ENCODE data around the gene NUDT16L1.

Gene NUDT16L1

DNA sequence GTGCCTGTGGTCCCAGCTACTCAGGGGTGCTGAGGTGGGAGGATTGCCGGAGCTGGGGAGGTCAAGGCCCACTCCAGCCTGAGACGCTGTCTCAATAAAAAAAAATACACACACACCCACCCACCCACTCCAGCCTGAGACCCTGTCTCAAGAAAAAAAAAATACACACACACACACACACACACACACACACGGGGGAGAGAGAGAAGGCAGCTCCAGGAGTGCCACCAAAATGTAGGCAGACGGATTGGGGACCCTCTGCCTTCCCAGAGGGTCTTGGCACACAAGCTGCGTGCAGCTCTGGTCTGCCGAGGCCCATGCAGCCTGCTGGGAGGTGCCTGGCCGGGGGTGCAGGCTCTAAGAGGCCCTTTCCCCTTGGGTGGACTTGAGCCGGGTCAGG, 5.9 kb upstream of the NUDT16L1 start:
- TF ChIP-seq, protein P1, sequence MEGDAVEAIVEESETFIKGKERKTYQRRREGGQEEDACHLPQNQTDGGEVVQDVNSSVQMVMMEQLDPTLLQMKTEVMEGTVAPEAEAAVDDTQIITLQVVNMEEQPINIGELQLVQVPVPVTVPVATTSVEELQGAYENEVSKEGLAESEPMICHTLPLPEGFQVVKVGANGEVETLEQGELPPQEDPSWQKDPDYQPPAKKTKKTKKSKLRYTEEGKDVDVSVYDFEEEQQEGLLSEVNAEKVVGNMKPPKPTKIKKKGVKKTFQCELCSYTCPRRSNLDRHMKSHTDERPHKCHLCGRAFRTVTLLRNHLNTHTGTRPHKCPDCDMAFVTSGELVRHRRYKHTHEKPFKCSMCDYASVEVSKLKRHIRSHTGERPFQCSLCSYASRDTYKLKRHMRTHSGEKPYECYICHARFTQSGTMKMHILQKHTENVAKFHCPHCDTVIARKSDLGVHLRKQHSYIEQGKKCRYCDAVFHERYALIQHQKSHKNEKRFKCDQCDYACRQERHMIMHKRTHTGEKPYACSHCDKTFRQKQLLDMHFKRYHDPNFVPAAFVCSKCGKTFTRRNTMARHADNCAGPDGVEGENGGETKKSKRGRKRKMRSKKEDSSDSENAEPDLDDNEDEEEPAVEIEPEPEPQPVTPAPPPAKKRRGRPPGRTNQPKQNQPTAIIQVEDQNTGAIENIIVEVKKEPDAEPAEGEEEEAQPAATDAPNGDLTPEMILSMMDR (IDR thresholded peaks at IDR 0.05) = no peak
- no peak overlapping the region for H3K27ac ChIP-seq
- no peak overlapping the region for H2AFZ ChIP-seq
- no peak overlapping the region for H3K4me2 ChIP-seq (ENCODE audit: low read length)
- H3K27me3 ChIP-seq (ENCODE audit: control insufficient read depth, insufficient read depth, low read length) = no peaks in the 10 kb centered on the region
- peaks cover 4% of the 10 kb centered on the region for H3K79me2 ChIP-seq
- H3K9me3 ChIP-seq (ENCODE audit: control insufficient read depth, low read length) = no peaks in the 10 kb centered on the region
- H3K4me1 ChIP-seq = peaks cover 14% of the 10 kb centered on the region
- H3K36me3 ChIP-seq (ENCODE audit: control insufficient read depth, insufficient read depth, low read length) = no peaks in the 10 kb centered on the region
- no peak overlapping the region for H3K9ac ChIP-seq
- H3K4me3 ChIP-seq (ENCODE audit: low read depth, low read length) = no peak overlapping the region

DNA sequence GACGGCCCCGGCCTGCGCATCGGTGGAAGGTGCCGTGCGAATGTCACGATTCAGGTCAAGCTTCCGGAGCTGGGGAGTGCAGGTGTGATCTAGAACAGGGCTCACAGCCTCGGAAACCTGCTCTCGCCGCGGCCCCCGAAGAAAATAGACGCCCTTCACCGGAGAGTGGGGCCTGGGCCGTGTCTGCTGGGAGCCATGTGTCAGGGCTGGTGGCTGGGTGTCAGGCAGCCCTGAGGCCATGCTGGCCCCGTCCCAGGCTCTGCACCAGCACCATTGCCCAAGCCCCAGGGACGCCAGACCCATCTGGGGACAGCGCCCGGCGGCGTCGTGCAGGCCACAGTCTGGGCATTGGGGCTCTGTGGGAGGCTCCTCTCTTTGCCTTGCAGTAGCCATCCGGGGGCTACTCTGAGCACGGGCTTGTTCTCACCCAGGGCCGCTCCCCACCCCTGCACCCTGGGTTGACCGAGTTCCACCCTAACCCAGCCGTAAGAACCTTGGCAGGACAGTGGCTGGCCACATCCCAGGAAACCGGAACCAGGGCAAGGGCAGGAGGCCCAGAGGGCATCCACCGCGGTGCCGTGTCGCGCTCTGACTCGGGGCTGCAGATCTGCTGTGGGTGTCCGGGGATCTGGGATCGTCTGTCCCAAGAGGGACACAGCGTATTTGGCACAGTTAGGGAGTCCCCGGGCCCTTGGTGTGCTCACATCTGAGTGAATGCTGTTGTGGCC, 5.3 kb upstream of the NUDT16L1 start:
- no peak overlapping the region for H2AFZ ChIP-seq
- H3K9ac ChIP-seq = no peak overlapping the region
- no peaks in the 10 kb centered on the region for H3K27me3 ChIP-seq (ENCODE audit: control insufficient read depth, insufficient read depth, low read length)
- peaks cover 11% of the 10 kb centered on the region for H3K4me1 ChIP-seq
- H3K36me3 ChIP-seq (ENCODE audit: control insufficient read depth, insufficient read depth, low read length) = no peaks in the 10 kb centered on the region
- TF ChIP-seq, protein P1 (IDR thresholded peaks at IDR 0.05) = no peak
- H3K4me3 ChIP-seq (ENCODE audit: low read depth, low read length) = no peak overlapping the region
- H3K27ac ChIP-seq = no peak overlapping the region
- no peak overlapping the region for H3K4me2 ChIP-seq (ENCODE audit: low read length)
- H3K9me3 ChIP-seq (ENCODE audit: control insufficient read depth, low read length) = no peaks in the 10 kb centered on the region
- peaks cover 4% of the 10 kb centered on the region for H3K79me2 ChIP-seq

DNA sequence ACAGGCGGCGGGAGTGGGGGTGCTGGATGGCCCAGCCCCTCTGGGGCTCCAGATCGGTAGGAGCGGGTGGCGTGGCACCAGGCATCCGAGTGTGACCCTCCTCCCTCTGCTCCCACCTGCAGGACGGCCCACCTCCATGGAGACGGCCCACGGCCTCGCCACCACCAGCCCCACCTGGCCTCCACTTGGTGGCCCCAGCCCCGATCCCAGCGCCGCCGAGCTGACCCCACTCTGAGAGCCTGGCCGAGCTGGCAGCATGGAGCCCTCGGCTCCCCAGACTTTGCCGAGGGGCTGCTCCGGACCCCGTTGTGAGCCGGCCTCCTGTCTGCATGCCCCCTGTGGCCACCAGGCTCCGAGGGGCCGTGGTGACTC, 4.7 kb upstream of the NUDT16L1 start:
- H2AFZ ChIP-seq = no peak overlapping the region
- no peak overlapping the region for H3K4me3 ChIP-seq (ENCODE audit: low read depth, low read length)
- no peak overlapping the region for H3K27ac ChIP-seq
- H3K9me3 ChIP-seq (ENCODE audit: control insufficient read depth, low read length) = no peaks in the 10 kb centered on the region
- no peak overlapping the region for H3K4me2 ChIP-seq (ENCODE audit: low read length)
- peaks cover 4% of the 10 kb centered on the region for H3K79me2 ChIP-seq
- H3K27me3 ChIP-seq (ENCODE audit: control insufficient read depth, insufficient read depth, low read length) = no peaks in the 10 kb centered on the region
- peaks cover 5% of the 10 kb centered on the region for H3K4me1 ChIP-seq
- H3K36me3 ChIP-seq (ENCODE audit: control insufficient read depth, insufficient read depth, low read length) = no peaks in the 10 kb centered on the region
- no peak overlapping the region for H3K9ac ChIP-seq
- TF ChIP-seq, protein P1 (IDR thresholded peaks at IDR 0.05) = no peak

DNA sequence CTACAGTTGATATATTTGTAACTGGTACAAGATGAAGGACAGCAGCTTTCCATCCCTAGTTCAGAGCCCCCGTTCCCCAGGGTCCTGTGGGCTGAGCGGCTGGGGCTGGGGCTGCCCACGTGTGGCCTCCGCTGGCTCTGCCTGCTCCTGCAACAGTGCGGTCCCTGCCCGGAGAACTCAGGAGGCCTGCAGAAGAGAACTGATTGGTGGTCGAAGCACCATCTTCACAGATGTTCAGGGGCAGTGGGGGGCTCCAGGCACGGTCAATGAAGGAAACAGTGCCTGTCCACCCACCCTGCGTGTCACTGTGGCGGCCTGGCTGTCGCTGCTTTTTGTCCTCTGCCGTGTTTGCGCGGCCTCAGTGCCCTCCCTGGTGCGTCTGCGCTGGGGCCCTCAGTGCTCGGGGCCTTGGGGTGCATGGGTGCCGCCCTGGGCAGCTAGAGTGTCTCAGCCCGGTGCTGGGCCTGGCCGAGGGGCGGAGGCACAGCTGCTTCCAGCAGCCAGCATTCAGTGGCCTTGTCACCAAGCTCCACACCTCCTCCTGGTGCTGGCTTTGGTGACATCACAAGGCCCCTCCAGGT, 4.2 kb upstream of the NUDT16L1 start:
- no peaks in the 10 kb centered on the region for H3K27me3 ChIP-seq (ENCODE audit: control insufficient read depth, insufficient read depth, low read length)
- no peaks in the 10 kb centered on the region for H3K36me3 ChIP-seq (ENCODE audit: control insufficient read depth, insufficient read depth, low read length)
- H3K4me3 ChIP-seq (ENCODE audit: low read depth, low read length) = no peak overlapping the region
- no peak overlapping the region for H3K9ac ChIP-seq
- H3K9me3 ChIP-seq (ENCODE audit: control insufficient read depth, low read length) = no peaks in the 10 kb centered on the region
- no peak overlapping the region for H2AFZ ChIP-seq
- no peaks in the 10 kb centered on the region for H3K4me1 ChIP-seq
- TF ChIP-seq, protein P1 (IDR thresholded peaks at IDR 0.05) = no peak
- peaks cover 4% of the 10 kb centered on the region for H3K79me2 ChIP-seq
- no peak overlapping the region for H3K27ac ChIP-seq
- no peak overlapping the region for H3K4me2 ChIP-seq (ENCODE audit: low read length)
